NCI-H2107 (cell line): Measurements from ENCODE around the gene ARSK.

Source experiments
- DNase-seq: peaks from one replicate; lab custom pipeline; 2025; lab: John Stamatoyannopoulos, UW

The ARSK gene

DNA sequence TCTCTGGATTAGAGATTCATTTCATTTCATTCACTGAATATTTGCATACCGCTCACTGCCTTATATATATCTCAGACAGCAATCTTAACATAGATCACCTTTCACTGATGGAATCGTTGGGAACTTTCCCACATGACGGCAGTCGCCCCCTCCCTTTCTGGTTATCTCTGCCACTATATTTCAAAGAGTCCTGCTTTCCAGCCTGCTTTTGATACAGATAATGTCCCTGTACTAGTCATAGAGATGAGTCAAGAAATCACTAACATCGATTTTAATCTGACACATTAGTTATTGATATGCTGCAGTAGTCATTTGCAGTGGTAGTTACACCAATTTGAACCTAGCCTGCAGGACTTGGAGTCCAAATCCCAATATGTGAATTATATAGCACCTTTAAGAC is 8.5 kb downstream of the ARSK start:
- no peak for DNase-seq

DNA sequence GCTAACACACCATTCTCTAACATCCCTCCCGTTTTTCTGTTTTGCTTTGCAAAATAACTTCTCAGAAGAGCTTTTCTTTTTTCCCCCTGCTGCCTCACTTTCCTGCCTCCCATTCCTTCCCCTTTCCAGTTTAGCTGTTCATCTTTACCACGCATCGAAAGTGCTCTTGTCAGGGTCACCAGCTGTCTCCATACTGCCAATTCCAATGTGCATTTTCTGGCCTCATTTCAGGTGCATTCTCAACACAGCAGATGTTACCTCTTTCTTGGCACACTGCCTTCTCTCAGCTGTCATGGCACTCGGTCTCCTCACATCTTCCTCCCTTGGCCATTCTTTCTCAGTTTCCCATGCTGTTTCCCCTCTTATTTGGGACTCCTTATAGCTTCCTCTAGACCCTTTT is 9.5 kb downstream of the ARSK start:
- DNase-seq = no peak

DNA sequence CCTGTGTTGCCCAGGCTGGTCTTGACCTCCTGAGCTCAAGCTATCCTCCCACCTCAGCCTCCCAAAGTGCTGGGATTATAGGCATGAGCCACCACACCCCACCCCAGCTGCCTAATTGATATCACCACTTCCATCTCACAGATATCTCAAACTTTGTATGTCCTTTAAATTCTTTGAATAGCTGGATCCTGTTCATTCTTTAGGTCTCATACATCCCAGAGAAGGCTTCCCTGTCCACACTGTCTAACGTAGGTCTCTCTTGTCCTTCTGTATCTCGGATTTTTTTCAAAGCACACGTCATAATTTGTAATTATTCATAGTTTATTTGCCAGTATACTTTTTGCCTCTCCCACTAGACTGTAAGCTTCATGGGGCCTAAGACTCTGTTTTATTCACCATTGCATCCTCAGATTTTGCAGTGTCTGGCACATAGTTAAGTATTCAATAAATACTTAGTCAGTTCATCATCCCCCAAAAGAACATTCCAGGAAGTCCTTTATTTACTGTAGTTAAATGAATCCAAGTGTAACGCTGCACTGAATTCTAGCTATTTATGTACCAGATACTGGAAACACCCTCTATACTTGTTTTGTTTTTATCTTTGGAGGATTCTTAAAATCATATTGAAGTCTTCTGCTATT is 10.5 kb downstream of the ARSK start:
- no peak for DNase-seq

DNA sequence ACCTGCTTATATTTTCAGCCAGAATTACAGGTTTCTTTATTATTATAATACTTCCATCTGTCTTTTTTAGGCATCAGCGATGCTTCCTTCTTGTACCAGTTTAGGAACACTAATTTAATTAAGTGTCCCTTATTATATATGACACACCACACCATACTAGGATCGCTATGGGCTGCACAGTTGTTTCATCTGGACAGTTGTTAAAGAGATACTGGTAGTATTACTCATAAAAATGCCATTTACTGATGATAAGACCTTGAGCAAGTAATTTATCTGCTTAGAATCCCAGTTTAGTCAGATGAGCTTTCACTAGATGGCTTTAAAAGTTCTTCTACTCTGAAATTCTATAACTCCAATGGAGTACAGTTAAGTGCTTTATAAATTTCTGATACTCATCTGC is 17.1 kb downstream of the ARSK start:
- no peak for DNase-seq

DNA sequence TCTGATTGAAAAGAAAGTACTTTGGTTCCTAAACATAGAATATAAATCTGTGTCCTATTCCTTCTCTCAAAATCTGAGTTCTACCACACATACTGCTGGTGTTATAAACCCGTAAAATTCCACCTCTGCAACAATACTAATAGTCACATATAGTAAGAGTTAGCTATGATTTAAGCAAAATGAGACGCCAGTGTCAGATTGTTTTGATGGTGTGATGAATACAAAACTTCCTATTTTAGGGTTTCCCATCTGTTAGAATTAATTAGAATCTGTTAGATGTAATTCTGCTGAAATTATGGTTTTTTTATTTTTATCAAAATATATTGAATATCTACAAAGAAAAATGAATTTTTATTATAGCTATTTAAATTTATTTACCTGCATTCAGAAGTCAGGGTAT is 26.7 kb downstream of the ARSK start:
- no peak for DNase-seq

DNA sequence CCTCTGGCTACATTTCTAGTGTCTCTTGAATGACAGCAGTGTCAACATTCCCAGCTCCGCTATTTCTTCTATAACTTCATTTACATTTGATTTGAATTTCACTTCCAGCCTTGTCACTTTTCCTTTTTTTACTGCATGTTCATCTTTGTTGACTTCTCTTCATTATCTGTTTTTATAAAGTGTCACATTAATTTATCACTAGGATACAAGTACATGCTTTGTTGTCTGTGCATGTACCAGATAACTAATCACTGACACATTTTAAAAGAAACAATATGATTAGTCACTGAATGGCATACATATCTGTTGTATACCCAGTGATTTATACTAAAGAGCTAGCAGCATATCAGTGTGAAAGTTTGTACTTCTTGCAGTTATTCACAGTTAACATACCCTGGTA is 29.1 kb downstream of the ARSK start:
- DNase-seq = no peak

DNA sequence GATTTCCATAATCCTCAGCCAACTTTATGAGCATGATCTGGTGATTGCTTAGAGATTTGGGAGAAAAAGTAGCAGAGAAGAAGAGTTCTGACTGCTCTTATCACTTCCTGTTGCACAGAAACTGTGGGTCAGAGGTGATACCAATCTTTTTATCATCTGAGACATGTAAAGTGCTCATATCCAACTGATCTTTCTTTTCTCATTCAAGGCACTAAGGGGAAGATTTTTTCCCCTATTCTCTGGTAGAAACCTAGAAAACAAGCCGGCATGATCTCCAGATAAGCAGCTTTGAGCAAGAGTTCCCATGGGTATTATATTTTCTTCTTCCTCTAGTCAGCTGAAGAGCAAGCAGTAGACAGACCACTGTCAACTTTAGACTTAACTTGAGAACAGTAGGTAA is 36.0 kb downstream of the ARSK start:
- DNase-seq = no peak

DNA sequence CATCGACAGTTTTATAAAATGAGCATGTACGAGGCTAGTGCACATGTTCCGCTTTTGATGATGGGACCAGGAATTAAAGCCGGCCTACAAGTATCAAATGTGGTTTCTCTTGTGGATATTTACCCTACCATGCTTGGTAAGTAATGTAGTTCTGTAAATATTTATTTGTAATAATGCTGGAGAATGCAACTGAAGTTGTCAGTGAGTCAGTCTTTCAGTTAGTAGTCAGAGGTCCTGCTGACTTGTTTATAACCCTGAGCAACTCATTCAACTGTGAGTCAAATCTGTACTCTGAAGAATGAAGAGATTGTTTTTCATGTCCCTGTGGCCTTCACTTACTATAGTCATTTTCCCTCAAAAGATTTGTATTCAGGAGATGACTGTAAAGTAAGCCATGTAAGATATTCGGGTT is 36.6 kb downstream of the ARSK start:
- no peak for DNase-seq

DNA sequence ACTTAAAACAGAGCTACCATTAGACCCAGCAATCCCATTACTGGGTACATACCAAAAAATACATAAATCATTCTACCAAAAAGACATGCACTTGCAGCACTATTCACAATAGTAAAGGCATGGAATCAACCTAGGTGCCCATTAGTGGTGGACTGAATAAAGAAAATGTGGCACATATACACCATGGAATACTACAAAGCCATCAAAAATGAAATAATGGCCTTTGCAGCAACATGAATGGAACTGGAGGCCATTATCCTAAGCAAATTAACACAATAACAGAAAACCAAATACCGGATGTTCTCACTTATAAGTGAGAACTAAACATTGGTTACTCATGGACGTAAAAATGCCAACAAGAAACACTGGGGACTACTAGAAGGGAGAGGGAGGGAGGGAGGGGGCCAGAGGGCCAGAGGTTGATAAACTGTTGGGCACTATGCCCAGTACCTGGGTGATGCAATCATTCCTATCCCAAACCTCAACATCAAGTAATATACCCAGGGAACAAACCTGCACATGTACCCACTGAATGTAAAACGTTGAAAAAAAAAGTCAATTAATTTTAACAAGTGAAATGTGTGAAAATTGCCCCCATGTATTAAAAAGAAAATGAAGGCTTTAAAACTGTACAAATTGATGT is 40.5 kb downstream of the ARSK start:
- no peak for DNase-seq

DNA sequence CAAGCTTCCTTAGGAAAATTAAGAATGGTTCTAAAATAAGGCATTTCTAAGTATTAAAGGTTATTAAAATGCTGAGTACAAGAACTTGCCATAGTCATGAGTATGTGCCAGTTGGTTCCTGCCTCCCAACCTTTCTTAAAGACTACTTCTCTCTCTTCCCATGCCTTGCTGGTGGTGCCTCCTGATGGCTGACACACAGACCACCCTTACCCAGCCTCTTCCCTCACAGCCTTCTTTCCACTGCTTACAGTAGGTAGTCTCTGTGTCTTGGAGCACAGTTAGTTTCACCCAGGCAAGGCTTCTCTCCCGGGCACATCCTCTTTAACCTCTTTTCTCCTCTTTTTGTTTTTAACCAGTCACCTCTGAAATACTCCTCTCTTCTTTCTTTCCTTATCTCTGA is 44.4 kb downstream of the ARSK start:
- no peak for DNase-seq

DNA sequence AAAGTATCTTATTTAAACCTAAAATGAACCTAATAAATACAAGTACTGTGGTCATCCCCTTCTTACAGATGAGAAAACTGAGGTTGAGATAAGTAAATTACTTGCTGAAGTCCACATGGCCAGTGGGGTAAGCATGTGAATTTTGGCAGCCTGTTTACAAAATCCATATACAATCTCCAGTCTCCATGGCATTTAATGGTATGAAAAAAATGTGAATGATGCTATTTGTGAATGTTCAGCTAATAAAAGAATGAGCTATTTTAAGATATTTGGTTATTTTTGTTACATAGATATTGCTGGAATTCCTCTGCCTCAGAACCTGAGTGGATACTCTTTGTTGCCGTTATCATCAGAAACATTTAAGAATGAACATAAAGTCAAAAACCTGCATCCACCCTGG is 45.7 kb downstream of the ARSK start:
- no peak for DNase-seq

DNA sequence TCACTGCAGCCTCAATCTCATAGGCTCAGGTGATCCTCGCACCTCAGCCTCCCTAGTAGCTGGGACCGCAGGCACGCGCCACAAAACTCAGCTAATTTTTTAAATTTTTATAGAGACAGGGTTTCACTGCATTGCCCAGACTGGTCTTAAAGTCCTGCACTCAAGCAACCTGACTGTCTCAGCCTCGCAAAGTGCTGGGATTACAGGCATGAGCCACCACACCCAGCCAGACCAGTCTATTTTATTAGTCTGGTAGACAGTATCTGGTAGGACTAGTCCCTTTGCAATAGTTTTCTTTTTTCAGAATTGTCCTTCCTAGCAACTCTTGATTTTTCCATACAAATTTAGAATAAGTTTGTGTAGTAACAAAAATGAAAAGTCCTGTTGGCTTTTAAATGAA is 50.9 kb downstream of the ARSK start:
- no peak for DNase-seq

DNA sequence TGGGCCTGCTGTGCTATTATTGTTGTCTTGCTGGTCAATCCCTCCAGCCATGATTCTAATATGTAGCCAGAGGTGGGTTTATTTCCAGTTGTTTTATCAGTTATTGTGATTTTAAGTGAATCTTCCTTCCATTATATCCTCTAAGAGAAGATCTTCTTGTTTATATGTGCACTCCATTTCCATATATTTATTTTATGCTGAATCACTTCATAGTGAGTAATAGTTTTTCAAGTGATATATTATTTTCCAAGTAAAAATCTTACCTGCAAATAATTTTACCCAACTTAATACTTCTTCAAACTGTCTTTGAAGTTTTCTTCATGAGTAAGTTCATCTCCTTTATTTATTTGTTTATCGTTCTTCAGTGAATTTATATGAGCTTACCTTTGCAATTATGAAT is 51.5 kb downstream of the ARSK start:
- no peak for DNase-seq

DNA sequence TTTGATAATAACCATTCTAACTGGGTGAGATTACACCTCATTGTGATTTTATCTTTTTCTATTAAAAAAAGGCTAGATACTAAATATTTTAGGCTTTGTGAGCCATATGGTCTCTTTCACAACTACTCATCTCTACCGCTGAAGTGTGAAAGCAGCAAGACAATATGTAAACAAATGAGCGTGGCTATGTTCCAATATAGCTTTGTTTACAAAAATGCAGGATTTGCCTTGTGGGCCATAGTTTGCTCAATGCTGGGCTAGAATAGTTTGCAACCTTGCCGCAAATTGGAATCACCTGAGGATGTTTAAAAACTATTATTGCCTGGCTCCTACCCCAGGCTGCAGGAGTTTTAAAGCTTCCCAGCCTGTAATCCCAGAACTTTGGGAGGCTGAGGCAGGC is 54.8 kb downstream of the ARSK start:
- no peak for DNase-seq

DNA sequence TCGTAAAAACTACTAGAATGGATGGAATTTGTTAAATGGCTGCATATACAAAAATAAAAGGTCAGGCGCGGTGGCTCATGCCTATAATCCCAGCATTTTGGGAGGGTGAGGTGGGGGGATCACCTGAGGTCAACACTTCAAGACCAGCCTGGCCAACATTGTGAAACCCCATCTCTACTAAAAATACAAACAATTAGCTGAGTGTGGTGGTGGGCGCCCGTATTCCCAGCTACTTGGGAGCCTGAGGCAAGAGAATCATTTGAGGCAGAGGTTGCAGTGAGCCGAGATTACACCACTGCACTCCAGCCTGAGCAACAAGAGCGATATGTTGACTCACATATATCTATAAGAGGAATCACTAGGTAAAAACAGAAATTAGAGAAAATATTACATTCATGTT is 55.6 kb downstream of the ARSK start:
- DNase-seq = no peak

DNA sequence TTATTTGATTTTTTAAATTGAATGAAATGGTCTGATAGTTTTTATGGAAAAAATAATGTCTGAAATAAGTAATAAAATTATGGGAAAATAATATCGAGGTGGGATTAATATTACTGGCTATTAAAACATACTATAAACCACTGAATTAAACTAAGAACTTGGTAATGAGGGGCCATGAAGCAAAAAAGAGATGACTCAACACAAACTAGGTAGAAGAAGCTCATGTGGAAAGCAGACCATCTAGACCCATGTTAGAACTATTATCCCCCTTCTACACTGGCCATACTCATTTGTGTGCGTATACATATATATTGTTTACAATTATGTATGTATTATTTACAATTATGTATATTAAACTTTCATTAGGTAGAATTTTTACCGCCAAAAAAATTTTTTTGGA is 56.5 kb downstream of the ARSK start:
- DNase-seq = no peak

DNA sequence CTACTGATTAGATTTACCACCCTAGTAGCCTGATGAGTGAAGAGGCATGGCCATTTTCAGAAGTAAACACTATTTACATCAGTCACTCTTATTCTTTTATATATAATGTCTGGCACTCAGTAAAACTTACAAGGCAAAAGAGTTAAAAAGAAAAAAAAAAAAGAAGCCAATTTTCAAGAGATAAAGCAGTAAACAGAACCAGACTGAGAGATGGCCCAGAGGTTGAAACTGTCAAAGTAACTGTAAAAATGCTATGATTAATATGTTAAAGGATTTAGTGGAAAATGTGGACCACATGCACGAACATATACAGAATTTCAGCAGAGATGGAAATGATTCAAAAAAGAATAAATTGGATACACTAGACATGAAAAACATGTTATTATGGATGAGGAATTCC is 58.6 kb downstream of the ARSK start:
- no peak for DNase-seq

DNA sequence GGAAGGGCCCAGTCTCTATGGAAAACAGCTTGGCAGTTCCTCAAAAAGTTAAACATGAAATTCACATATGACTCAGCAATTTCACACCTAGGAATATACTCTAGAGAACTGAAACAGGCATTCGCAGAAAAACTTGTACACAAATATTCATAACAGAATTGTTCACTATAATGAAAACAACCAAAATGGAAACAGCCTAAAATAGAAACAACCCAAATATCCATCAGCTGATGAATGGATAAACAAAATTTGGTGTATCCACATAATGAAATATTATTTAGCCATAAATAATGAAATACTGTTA is 60.2 kb downstream of the ARSK start:
- no peak for DNase-seq

DNA sequence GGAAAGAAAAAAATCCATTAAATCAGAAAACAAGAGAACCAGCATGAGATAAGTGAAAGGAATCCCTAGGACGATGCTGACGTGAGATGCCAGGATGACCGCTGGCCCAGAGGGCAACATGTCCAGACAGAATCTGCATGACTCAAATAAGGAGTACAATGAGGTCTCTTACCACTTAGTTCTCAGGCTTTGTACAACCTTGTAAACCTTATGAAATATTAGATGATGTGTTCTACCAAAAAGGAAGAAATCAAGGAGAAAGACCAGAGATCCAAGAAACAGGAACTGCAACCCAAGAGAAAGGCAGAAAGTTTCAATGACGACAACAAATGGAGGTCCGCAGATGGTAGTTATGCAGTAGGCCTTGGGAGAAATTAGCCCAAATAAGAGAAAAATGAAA is 62.2 kb downstream of the ARSK start:
- no peak for DNase-seq

DNA sequence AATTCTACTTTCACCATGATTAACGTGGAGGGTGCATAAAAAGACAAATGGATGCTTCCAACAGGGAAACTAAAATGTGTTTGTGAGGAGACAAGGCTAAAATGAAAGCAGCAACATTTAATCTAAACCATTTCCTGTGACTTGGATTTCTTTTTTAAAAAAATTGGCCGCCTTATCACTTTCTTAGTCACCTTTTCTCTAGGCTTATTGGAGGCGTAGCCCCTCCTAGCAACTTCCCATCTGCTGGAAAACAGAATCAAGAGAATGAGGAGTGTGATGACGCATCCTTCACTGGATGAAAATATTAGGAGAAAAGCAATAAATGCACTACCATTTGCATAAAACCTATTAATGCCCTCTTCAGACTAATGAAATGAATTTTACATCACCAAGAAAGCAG is 64.2 kb downstream of the ARSK start:
- no peak for DNase-seq

DNA sequence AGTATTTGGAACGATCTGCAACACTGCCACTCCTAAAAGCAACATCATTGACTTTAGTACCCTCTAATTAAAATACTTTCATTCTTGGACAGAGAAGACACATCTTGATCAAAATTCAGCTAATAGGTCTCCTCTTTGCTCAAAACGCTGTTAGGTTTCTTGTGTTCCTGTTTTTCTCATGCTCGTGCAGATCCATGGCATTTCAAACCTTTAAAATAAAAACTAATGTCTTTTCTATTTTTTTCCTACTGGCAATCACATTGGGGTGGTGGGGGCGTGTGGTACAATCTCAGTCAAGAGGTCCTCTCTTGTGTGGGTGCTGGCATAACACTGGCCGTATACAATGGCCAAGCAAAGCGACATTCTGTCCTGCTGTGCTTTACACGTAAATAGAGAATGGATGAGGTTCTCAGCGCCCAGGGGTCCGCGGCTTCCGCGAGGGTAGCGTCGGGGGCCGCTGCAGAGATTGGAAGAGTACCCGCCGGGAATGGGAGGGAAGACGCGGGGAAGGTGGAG is 64.7 kb downstream of the ARSK start:
- no peak for DNase-seq

DNA sequence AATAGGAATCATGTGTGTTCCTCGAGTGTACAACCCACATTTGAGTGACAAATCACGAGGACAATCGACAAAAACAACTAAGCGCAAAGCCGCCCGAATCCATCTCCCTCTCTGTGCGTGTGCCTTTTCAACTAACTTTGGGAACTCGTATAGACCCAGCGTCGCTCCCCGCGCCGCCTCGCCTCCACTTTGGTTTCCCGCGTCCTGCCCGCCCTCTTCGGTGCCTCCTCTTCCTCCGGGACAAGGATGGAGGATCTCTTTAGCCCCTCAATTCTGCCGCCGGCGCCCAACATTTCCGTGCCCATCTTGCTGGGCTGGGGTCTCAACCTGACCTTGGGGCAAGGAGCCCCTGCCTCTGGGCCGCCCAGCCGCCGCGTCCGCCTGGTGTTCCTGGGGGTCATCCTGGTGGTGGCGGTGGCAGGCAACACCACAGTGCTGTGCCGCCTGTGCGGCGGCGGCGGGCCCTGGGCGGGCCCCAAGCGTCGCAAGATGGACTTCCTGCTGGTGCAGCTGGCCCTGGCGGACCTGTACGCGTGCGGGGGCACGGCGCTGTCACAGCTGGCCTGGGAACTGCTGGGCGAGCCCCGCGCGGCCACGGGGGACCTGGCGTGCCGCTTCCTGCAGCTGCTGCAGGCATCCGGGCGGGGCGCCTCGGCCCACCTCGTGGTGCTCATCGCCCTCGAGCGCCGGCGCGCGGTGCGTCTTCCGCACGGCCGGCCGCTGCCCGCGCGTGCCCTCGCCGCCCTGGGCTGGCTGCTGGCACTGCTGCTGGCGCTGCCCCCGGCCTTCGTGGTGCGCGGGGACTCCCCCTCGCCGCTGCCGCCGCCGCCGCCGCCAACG is 65.3 kb downstream of the ARSK start, which contains the start of gene GPR150:
Gene GPR150, plus strand, starts transcription at position 58 of the 840 bp plus-strand sequence. Its CDS starts 189 bp downstream, at position 247.
- no peak for DNase-seq
